Right lobe of liver (tissue), 4 donors: Measurements from ENCODE around the gene C17orf107.

ENCODE experiments used
- CTCF ChIP-seq, 4 donors: fragments of 200-600 bp in 3 of 4; fragments of 450-650 bp in 1 of 4; IDR thresholded peaks; one replicate each; pipeline versions ENCODE4 v1.5.1 to v1.8.0; 2016 to 2022; ENCODE audit warnings: antibody characterized with exemption in 4 of 4, mild to moderate bottlenecking in 2 of 4
- POLR2A ChIP-seq: fragments of 450-650 bp; IDR thresholded peaks from one replicate; pipeline ENCODE4 v1.6.1; 2017; ENCODE audit warnings: antibody characterized with exemption, mild to moderate bottlenecking
- donor health status: DM: no; HTN: no; CAD: no.
- donor health status: DM: no; HTN: no; CAD: no.
- donor health status: DM: no; HTN: yes; CAD: no.

- no peak for TF ChIP-seq CTCF (IDR thresholded peaks at IDR 0.05)
- no peak for TF ChIP-seq POLR2A
Observed at GRCh38 chr17:4897198-4897687, 2.1 kb upstream of the C17orf107 start.
